Measurements from ENCODE around the gene MCF2L2. TPM values are rescaled to one million over a fixed set of nuclear protein-coding genes. Genes with fewer than 3 reads are reported as not detected.

The MCF2L2 gene
- total and polyA plus RNA-seq, 7 donors: 0.17 to 2.7 (median 0.57) TPM

DNA sequence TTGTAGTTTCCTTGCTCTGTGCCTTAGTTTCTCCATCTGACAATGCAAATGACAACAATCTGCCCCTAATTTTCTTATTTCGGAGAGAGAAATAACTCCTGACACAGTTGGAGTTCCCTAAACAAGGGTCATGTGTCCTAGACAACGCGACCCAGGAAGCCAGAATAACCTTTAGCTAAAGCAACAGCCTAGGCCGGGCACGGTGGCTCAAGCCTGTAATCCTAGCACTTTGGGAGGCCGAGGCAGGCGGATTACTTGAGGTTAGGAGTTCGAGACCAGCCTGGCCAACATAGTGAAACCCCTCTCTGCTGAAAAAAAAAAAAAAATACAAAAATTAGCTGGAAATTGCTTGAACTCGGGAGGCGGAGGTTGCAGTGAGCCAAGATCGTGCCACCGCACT is 49.9 kb downstream of the MCF2L2 start:
- no peaks in the 10 kb centered on the region for H3K27me3 ChIP-seq (ENCODE audit: insufficient read depth in 3 of 3, low read length in 2 of 3)
- no peaks in the 10 kb centered on the region for H3K4me1 ChIP-seq
- no peaks in the 10 kb centered on the region for H3K9me3 ChIP-seq
- TF ChIP-seq, protein P1, sequence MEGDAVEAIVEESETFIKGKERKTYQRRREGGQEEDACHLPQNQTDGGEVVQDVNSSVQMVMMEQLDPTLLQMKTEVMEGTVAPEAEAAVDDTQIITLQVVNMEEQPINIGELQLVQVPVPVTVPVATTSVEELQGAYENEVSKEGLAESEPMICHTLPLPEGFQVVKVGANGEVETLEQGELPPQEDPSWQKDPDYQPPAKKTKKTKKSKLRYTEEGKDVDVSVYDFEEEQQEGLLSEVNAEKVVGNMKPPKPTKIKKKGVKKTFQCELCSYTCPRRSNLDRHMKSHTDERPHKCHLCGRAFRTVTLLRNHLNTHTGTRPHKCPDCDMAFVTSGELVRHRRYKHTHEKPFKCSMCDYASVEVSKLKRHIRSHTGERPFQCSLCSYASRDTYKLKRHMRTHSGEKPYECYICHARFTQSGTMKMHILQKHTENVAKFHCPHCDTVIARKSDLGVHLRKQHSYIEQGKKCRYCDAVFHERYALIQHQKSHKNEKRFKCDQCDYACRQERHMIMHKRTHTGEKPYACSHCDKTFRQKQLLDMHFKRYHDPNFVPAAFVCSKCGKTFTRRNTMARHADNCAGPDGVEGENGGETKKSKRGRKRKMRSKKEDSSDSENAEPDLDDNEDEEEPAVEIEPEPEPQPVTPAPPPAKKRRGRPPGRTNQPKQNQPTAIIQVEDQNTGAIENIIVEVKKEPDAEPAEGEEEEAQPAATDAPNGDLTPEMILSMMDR (IDR thresholded peaks at IDR 0.05): no peak
- WGBS, 3 donors: 94 to 95% (median 94%) methylated on average over 12 of the region's 12 CpGs
- no peak overlapping the region for H3K27ac ChIP-seq
- no peak overlapping the region for H3K4me3 ChIP-seq
- no peak for ATAC-seq
- no peaks in the 10 kb centered on the region for H3K36me3 ChIP-seq (ENCODE audit: insufficient read depth in 1 of 2, low read depth in 1 of 2)
- intact Hi-C loops (cut with DNase I): loop anchor here in 1 of 2 donors (5.0 kb wide), 1 partner anchor 66 kb away; no protein-coding TSS in a partner anchor
- DNase-seq: no peak

DNA sequence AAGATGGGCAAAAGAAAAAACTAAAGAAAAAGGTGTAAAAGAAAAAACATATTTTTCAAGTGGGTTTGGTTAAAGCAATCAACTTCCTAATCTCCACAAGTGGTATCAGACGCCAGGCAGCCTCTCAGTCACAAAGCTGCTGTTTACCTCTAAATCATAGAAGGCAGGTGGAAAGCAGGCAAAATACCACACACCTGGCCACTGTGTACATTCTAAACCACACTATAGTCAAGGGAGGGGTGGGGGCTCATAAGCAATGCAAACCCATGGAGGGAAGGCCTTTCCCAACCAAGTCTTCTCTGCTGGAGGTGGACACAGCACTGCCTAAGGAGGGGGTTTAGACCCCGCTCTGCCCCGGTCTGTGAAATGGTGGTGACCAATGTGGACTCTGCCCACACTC is 50.4 kb downstream of the MCF2L2 start:
- no peak overlapping the region for H3K4me3 ChIP-seq
- no peak for ATAC-seq
- H3K27ac ChIP-seq: no peak overlapping the region
- no peaks in the 10 kb centered on the region for H3K4me1 ChIP-seq
- H3K36me3 ChIP-seq (ENCODE audit: insufficient read depth in 1 of 2, low read depth in 1 of 2): no peaks in the 10 kb centered on the region
- no peaks in the 10 kb centered on the region for H3K9me3 ChIP-seq
- DNase-seq: no peak
- intact Hi-C loops (cut with DNase I): loop anchor here in 1 of 2 donors (5.0 kb wide), 1 partner anchor 66 kb away; no protein-coding TSS in a partner anchor
- TF ChIP-seq, protein P1 (IDR thresholded peaks at IDR 0.05): no peak
- WGBS, 3 donors: 91 to 97% (median 96%) methylated on average over 3 of the region's 3 CpGs
- no peaks in the 10 kb centered on the region for H3K27me3 ChIP-seq (ENCODE audit: insufficient read depth in 3 of 3, low read length in 2 of 3)

DNA sequence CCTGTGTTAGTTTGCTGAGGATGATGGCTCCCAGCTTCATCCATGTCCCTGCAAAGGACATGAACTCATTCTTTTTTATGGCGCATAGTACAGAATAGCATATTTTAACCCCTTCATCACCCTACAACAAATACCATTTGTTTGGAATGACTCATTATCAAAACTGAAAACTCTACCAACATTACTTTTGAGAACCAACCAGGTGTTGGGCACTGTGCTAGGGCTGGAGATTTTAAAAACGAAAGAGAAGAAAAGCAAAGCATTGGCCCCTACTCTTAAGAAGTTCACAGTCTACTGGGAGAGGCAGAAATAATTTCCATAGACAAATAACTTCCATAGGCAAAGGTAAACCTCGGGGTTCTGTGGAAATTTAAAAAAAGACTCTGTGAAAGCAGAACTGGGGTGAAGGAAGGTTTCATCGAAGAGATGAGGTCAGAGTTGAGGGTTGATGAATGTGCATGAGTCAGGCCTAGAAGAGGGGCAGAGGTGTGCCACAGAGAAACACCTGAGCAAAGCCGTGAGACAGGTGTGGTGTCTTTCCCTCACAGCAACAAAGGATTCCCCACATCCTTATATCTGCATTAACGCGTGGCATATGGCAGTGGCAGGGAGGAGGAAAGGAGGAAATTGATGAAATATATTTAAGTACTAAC is 51.0 kb downstream of the MCF2L2 start:
- ATAC-seq (no peak), DNase-seq (no peak)
- no peaks in the 10 kb centered on the region for H3K9me3 ChIP-seq
- no peaks in the 10 kb centered on the region for H3K4me1 ChIP-seq
- TF ChIP-seq, protein P1 (IDR thresholded peaks at IDR 0.05): no peak
- H3K27me3 ChIP-seq (ENCODE audit: insufficient read depth in 3 of 3, low read length in 2 of 3): no peaks in the 10 kb centered on the region
- intact Hi-C loops (cut with DNase I): loop anchor here in 1 of 2 donors (5.0 kb wide), 1 partner anchor 65 kb away; no protein-coding TSS in a partner anchor
- H3K4me3 ChIP-seq: no peak overlapping the region
- H3K36me3 ChIP-seq (ENCODE audit: insufficient read depth in 1 of 2, low read depth in 1 of 2): no peaks in the 10 kb centered on the region
- H3K27ac ChIP-seq: no peak overlapping the region
- 84 to 89% (median 84%) methylated on average over 7 of the region's 7 CpGs for WGBS, 3 donors

DNA sequence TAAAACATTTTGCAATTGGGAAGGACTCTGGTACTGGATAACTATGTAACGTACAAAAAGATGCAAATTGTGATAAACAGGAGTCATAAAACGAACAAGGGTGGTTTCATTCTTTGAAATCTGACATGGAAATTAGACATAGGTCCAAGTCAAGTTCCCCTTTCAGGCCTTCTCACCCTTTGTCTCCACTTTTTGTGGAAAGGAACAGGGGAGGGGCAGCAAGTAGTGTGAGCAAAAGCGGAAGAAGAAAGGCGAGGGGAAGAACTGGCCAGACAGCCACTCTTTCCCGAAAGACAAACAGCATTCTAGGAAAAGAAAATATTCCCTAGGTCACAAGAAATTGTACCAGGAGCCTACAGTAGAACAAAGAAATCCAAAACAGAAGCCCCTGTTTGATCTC is 52.6 kb downstream of the MCF2L2 start:
- Histone ChIP-seq H3K9me3 (no peaks in the 10 kb centered on the region), H3K4me1 (peaks cover under 1% of the 10 kb centered on the region), H3K27me3 (ENCODE audit: insufficient read depth in 3 of 3, low read length in 2 of 3) (no peaks in the 10 kb centered on the region), H3K36me3 (ENCODE audit: insufficient read depth in 1 of 2, low read depth in 1 of 2) (no peaks in the 10 kb centered on the region), H3K27ac (no peak overlapping the region), H3K4me3 (no peak overlapping the region)
- WGBS, 3 donors: 82 to 89% (median 86%) methylated on average over 5 of the region's 5 CpGs
- ATAC-seq (no peak), DNase-seq (no peak)
- TF ChIP-seq, protein P1 (IDR thresholded peaks at IDR 0.05): no peak
- intact Hi-C loops (cut with DNase I): loop anchor here in 1 of 2 donors (5.0 kb wide), 1 partner anchor 63 kb away; no protein-coding TSS in a partner anchor
